Smooth muscle cell (in vitro differentiated cells): ENCODE results near the gene SLC6A5. TPM values are rescaled to one million over a fixed set of nuclear protein-coding genes. Genes with fewer than 3 reads are reported as not detected.
"Not testable (repeated sequence)": the region's sequence is repeated elsewhere in the genome, so short reads cannot be mapped to it uniquely, and the experiment has no call there.

Experiments used
- DNase-seq: peaks from one replicate; lab custom pipeline; 2025; ENCODE audit not compliant: unreplicated experiment; lab: John Stamatoyannopoulos, UW
- H2AFZ ChIP-seq: fragments of 200-600 bp; sonication (generic); 2 replicates; pipeline ENCODE4 v1.6.0; 2016; ENCODE audit warnings: antibody characterized with exemption, low read depth, mild to moderate bottlenecking
- H3F3A ChIP-seq: fragments of 200-600 bp; sonication (generic); 2 replicates; pipeline ENCODE4 v1.6.0; 2017; ENCODE audit warnings: antibody characterized with exemption, low read depth
- H3K27ac ChIP-seq: fragments of 200-600 bp; sonication (generic); 2 replicates; pipeline ENCODE4 v1.5.1; 2016; ENCODE audit warnings: low read depth, mild to moderate bottlenecking
- H3K27me3 ChIP-seq: fragments of 200-600 bp; sonication (generic); 2 replicates; pipeline ENCODE4 v1.6.1; 2016; ENCODE audit warnings: low read depth, mild to moderate bottlenecking
- H3K36me3 ChIP-seq: fragments of 200-600 bp; sonication (generic); 2 replicates; pipeline ENCODE4 v1.5.1; 2016; ENCODE audit warnings: low read depth
- H3K4me1 ChIP-seq: fragments of 200-600 bp; sonication (generic); 2 replicates; pipeline ENCODE4 v1.5.1; 2016; ENCODE audit warnings: low read depth
- H3K4me2 ChIP-seq: fragments of 200-600 bp; sonication (generic); 2 replicates; pipeline ENCODE4 v1.6.0; 2016; ENCODE audit warnings: mild to moderate bottlenecking
- H3K4me3 ChIP-seq: fragments of 200-600 bp; sonication (generic); 2 replicates; pipeline ENCODE4 v1.5.1; 2016; ENCODE audit warnings: mild to moderate bottlenecking
- H3K79me2 ChIP-seq: fragments of 200-600 bp; sonication (generic); 2 replicates; pipeline ENCODE4 v1.6.0; 2016; ENCODE audit warnings: low read depth, mild to moderate bottlenecking
- H3K9ac ChIP-seq: fragments of 200-600 bp; sonication (generic); 2 replicates; pipeline ENCODE4 v1.6.0; 2016; ENCODE audit warnings: low read depth
- H3K9me3 ChIP-seq: fragments of 200-600 bp; sonication (generic); replicated peaks from 2 replicates; pipeline ENCODE4 v1.5.1; 2016; ENCODE audit warnings: low read depth
- H4K20me1 ChIP-seq: fragments of 200-600 bp; sonication (generic); 2 replicates; pipeline ENCODE4 v1.6.0; 2016; ENCODE audit warnings: low read depth
- CTCF ChIP-seq: fragments of 200-600 bp; sonication (generic); IDR thresholded peaks from 2 replicates; pipeline ENCODE4 v1.5.1; 2017; ENCODE audit warnings: borderline replicate concordance, mild to moderate bottlenecking, antibody characterized with exemption; ENCODE audit not compliant: insufficient read depth, poor library complexity, severe bottlenecking
- WGBS: methylation state at CpG from one replicate; pipeline ENCODE4 v1.1.7; 2016; ENCODE audit warnings: low lambda C conversion rate; 5-methylcytosine and 5-hydroxymethylcytosine counted together
- polyA plus RNA-seq: library from polyadenylated mRNA; unstranded; fragments of >200 nt; fragmentation: Nextera tagmentation; extraction: Ambion mirVana; gene quantifications from 2 replicates; pipeline ENCODE4 v1.2.1, GENCODE V29; 2016
- total RNA-seq: library from RNA; depleted of rRNA; stranded (reverse); fragments of >200 nt; gene quantifications from 2 replicates; pipeline ENCODE4 v1.2.3, GENCODE V29; 2014

The SLC6A5 gene
- total RNA-seq = not detected in 2 replicates
- polyA plus RNA-seq = not detected in 2 replicates

- H3K9me3 ChIP-seq = no peaks in the 10 kb centered on the region
- H3K27ac ChIP-seq = no peak within 1 kb of the TSS
- no peak for DNase-seq
- H3K27me3 ChIP-seq = peaks cover 99% of the 10 kb centered on the region
- H4K20me1 ChIP-seq = no peaks in the 10 kb centered on the region
- H3K4me2 ChIP-seq = no peak within 1 kb of the TSS
- no peaks in the 10 kb centered on the region for H3K79me2 ChIP-seq
- TF ChIP-seq CTCF = no peak
- WGBS = 20% methylated on average over 25 of the region's 25 CpGs
- no peaks in the 10 kb centered on the region for H3F3A ChIP-seq
- H2AFZ ChIP-seq = no peak within 1 kb of the TSS
- H3K36me3 ChIP-seq = no peaks in the 10 kb centered on the region
- H3K4me1 ChIP-seq = peaks cover 9% of the 10 kb centered on the region
- H3K9ac ChIP-seq = no peak within 1 kb of the TSS
- no peak within 1 kb of the TSS for H3K4me3 ChIP-seq
Observed at GRCh38 chr11:20599221-20600019, at the start of gene SLC6A5. Gene SLC6A5 (plus strand): TSS chr11:20599608. CDS start chr11:20599673, 65 bp downstream.

- Histone ChIP-seq H3F3A (no peaks in the 10 kb centered on the region), H3K9me3 (no peaks in the 10 kb centered on the region), H3K27ac (no peak overlapping the region), H2AFZ (no peak overlapping the region), H3K4me3 (no peak overlapping the region), H3K4me2 (no peak overlapping the region), H3K9ac (no peak overlapping the region), H3K36me3 (no peaks in the 10 kb centered on the region), H3K27me3 (no peaks in the 10 kb centered on the region), H3K79me2 (no peaks in the 10 kb centered on the region), H3K4me1 (no peaks in the 10 kb centered on the region), H4K20me1 (no peaks in the 10 kb centered on the region)
- WGBS = 42% methylated on average over 2 of the region's 2 CpGs
- DNase-seq = no peak
- no peak for TF ChIP-seq CTCF
Observed at GRCh38 chr11:20551096-20551495, 48.3 kb upstream of the SLC6A5 start.

GRCh38 chr11:20555783-20556182, 43.6 kb upstream of the SLC6A5 start:
- no peaks in the 10 kb centered on the region for H3K27me3 ChIP-seq
- no peak overlapping the region for H2AFZ ChIP-seq
- H3K9me3 ChIP-seq = no peaks in the 10 kb centered on the region
- H3K4me1 ChIP-seq = no peaks in the 10 kb centered on the region
- no peaks in the 10 kb centered on the region for H3F3A ChIP-seq
- no peak overlapping the region for H3K4me3 ChIP-seq
- H4K20me1 ChIP-seq = no peaks in the 10 kb centered on the region
- no peaks in the 10 kb centered on the region for H3K36me3 ChIP-seq
- 76% methylated on average over 3 of the region's 3 CpGs for WGBS
- H3K27ac ChIP-seq = no peak overlapping the region
- TF ChIP-seq CTCF = no peak
- H3K79me2 ChIP-seq = no peaks in the 10 kb centered on the region
- H3K4me2 ChIP-seq = no peak overlapping the region
- H3K9ac ChIP-seq = no peak overlapping the region
- DNase-seq = no peak

- H3K27ac ChIP-seq, H3K4me2 ChIP-seq, H3K79me2 ChIP-seq, DNase-seq, H3K27me3 ChIP-seq, H4K20me1 ChIP-seq, H3K4me1 ChIP-seq, H2AFZ ChIP-seq, H3F3A ChIP-seq, H3K36me3 ChIP-seq, H3K9me3 ChIP-seq, H3K9ac ChIP-seq, H3K4me3 ChIP-seq: not testable (repeated sequence)
Observed at GRCh38 chr11:20556396-20556795, 43.0 kb upstream of the SLC6A5 start.
